ENCODE data around the gene PCNT. TPM values are rescaled to one million over a fixed set of nuclear protein-coding genes. Genes with fewer than 3 reads are reported as not detected.

The PCNT gene
- polyA plus RNA-seq, 1 donor from 2014 or later = 28.2 TPM

GRCh38 chr21:46472246-46472645 is 148.3 kb downstream of the PCNT start:
- Histone ChIP-seq H3K9me3 (ENCODE audit: low read length) (no peaks in the 10 kb centered on the region), H3K9me2 (ENCODE audit: insufficient read depth, low read length) (no peaks in the 10 kb centered on the region), H3K36me3 (ENCODE audit: insufficient read depth, low read length) (no peaks in the 10 kb centered on the region), H3K4me2 (ENCODE audit: low read length) (no peak overlapping the region), H3F3A (ENCODE audit: insufficient read depth, low read length, poor library complexity, severe bottlenecking) (no peaks in the 10 kb centered on the region), H2AFZ (ENCODE audit: low read depth, low read length) (no peak overlapping the region), H4K20me1 (ENCODE audit: insufficient read depth) (no peaks in the 10 kb centered on the region), H3K4me3 (ENCODE audit: low read length) (no peak overlapping the region), H3K9ac (ENCODE audit: low read length) (no peak overlapping the region), H3K79me2 (replicated peaks; ENCODE audit: insufficient read depth, low read length) (no peaks in the 10 kb centered on the region), H3K27me3 (ENCODE audit: insufficient read depth, low read depth, low read length) (no peaks in the 10 kb centered on the region), H3K27ac (ENCODE audit: low read length) (no peak overlapping the region)
- no peak for TF ChIP-seq SMC3 (conservative IDR thresholded peaks at IDR 0.05; ENCODE audit: poor library complexity)
- TF ChIP-seq EZH2 (IDR thresholded peaks at IDR 0.05; ENCODE audit: borderline replicate concordance, insufficient read depth, low read length, poor library complexity, severe bottlenecking) = no peak
- no peak for TF ChIP-seq TAF1 (IDR thresholded peaks at IDR 0.05; ENCODE audit: low read depth)
- no peak for TF ChIP-seq MXI1 (conservative IDR thresholded peaks at IDR 0.05; ENCODE audit: poor library complexity, severe bottlenecking)
- TF ChIP-seq, protein P1, sequence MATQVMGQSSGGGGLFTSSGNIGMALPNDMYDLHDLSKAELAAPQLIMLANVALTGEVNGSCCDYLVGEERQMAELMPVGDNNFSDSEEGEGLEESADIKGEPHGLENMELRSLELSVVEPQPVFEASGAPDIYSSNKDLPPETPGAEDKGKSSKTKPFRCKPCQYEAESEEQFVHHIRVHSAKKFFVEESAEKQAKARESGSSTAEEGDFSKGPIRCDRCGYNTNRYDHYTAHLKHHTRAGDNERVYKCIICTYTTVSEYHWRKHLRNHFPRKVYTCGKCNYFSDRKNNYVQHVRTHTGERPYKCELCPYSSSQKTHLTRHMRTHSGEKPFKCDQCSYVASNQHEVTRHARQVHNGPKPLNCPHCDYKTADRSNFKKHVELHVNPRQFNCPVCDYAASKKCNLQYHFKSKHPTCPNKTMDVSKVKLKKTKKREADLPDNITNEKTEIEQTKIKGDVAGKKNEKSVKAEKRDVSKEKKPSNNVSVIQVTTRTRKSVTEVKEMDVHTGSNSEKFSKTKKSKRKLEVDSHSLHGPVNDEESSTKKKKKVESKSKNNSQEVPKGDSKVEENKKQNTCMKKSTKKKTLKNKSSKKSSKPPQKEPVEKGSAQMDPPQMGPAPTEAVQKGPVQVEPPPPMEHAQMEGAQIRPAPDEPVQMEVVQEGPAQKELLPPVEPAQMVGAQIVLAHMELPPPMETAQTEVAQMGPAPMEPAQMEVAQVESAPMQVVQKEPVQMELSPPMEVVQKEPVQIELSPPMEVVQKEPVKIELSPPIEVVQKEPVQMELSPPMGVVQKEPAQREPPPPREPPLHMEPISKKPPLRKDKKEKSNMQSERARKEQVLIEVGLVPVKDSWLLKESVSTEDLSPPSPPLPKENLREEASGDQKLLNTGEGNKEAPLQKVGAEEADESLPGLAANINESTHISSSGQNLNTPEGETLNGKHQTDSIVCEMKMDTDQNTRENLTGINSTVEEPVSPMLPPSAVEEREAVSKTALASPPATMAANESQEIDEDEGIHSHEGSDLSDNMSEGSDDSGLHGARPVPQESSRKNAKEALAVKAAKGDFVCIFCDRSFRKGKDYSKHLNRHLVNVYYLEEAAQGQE (IDR thresholded peaks at IDR 0.05; ENCODE audit: borderline replicate concordance) = no peak
- no peak for TF ChIP-seq RAD21 (conservative IDR thresholded peaks at IDR 0.05)
- TF ChIP-seq POLR2AphosphoS5 (IDR thresholded peaks at IDR 0.05) = no peak
- no peak for TF ChIP-seq EP300 (conservative IDR thresholded peaks at IDR 0.05; ENCODE audit: poor library complexity, severe bottlenecking)
- TF ChIP-seq CTCF (IDR thresholded peaks at IDR 0.05; ENCODE audit: poor library complexity, severe bottlenecking) = no peak

DNA sequence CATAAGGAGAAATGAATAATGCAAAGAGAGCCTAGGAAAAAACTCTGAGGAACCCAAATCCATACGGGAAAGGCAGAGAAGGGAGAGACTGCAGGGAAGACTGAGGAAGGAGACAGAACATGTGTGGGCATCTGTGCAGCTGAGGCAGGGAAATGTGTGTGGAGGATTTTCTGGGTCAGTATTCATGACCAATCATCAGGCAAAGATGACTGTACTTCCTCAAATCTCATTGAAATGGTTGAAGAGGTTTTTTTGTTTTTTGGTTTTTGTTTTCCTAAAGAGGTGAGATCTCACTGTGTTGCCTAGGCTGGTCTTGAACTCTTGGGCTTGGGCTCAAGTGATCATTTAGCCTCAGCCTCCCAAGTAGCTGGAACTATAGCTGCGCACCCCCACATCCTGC is 150.4 kb downstream of the PCNT start:
- Histone ChIP-seq H3K79me2 (replicated peaks; ENCODE audit: insufficient read depth, low read length) (no peaks in the 10 kb centered on the region), H3K36me3 (ENCODE audit: insufficient read depth, low read length) (no peaks in the 10 kb centered on the region), H2AFZ (ENCODE audit: low read depth, low read length) (no peak overlapping the region), H3F3A (ENCODE audit: insufficient read depth, low read length, poor library complexity, severe bottlenecking) (no peaks in the 10 kb centered on the region), H4K20me1 (ENCODE audit: insufficient read depth) (no peaks in the 10 kb centered on the region), H3K27me3 (ENCODE audit: insufficient read depth, low read depth, low read length) (no peaks in the 10 kb centered on the region), H3K4me2 (ENCODE audit: low read length) (no peak overlapping the region), H3K9ac (ENCODE audit: low read length) (no peak overlapping the region), H3K4me3 (ENCODE audit: low read length) (no peak overlapping the region), H3K27ac (ENCODE audit: low read length) (no peak overlapping the region), H3K9me2 (ENCODE audit: insufficient read depth, low read length) (no peaks in the 10 kb centered on the region), H3K9me3 (ENCODE audit: low read length) (no peaks in the 10 kb centered on the region)
- no peak for TF ChIP-seq SMC3 (conservative IDR thresholded peaks at IDR 0.05; ENCODE audit: poor library complexity)
- no peak for TF ChIP-seq CTCF (IDR thresholded peaks at IDR 0.05; ENCODE audit: poor library complexity, severe bottlenecking)
- TF ChIP-seq, protein P1 (IDR thresholded peaks at IDR 0.05; ENCODE audit: borderline replicate concordance) = no peak
- no peak for TF ChIP-seq MXI1 (conservative IDR thresholded peaks at IDR 0.05; ENCODE audit: poor library complexity, severe bottlenecking)
- TF ChIP-seq EZH2 (IDR thresholded peaks at IDR 0.05; ENCODE audit: borderline replicate concordance, insufficient read depth, low read length, poor library complexity, severe bottlenecking) = no peak
- TF ChIP-seq POLR2AphosphoS5 (IDR thresholded peaks at IDR 0.05) = no peak
- no peak for TF ChIP-seq TAF1 (IDR thresholded peaks at IDR 0.05; ENCODE audit: low read depth)
- no peak for TF ChIP-seq RAD21 (conservative IDR thresholded peaks at IDR 0.05)
- no peak for TF ChIP-seq EP300 (conservative IDR thresholded peaks at IDR 0.05; ENCODE audit: poor library complexity, severe bottlenecking)
